Stimulated activated CD8-positive, alpha-beta memory T cell treated with anti-CD3 and anti-CD28 coated beads, Interleukin-12 subunit alpha, Interleukin-12 subunit beta, amount 100 ng/mL, for 24 hours (primary cell): ENCODE measurements around the gene ZNF136.

Experiments
- DNase-seq: peaks from one replicate; pipeline ENCODE4 v3.0.0-alpha.2; 2020; ENCODE audit errors: extremely low read depth

Gene ZNF136

GRCh38 chr19:12162882-12163806, at the start of gene ZNF136:
ZNF136 (plus strand) TSS chr19:12163096; CDS start chr19:12163204, 108 bp downstream.
- peak; percentile 87 for DNase-seq

- no peak for DNase-seq
Measured at GRCh38 chr19:12113121-12113520, 49.8 kb upstream of the ZNF136 start.

GRCh38 chr19:12117201-12117970, 45.5 kb upstream of the ZNF136 start:
- no peak for DNase-seq

- no peak for DNase-seq
Measured at GRCh38 chr19:12126707-12127106, 36.2 kb upstream of the ZNF136 start.

GRCh38 chr19:12133069-12133468, 29.8 kb upstream of the ZNF136 start:
- no peak for DNase-seq

- DNase-seq = no peak
Measured at GRCh38 chr19:12137221-12137940, 25.5 kb upstream of the ZNF136 start.

GRCh38 chr19:12139269-12139668, 23.6 kb upstream of the ZNF136 start:
- no peak for DNase-seq

GRCh38 chr19:12139885-12140544, 22.9 kb upstream of the ZNF136 start, which contains the start of gene ZNF20:
ZNF20 (minus strand) TSS chr19:12140350; CDS start chr19:12140182, 168 bp downstream.
- DNase-seq = peak; percentile 83

- DNase-seq = peak; percentile 57
Measured at GRCh38 chr19:12140545-12141404, 22.1 kb upstream of the ZNF136 start.

- DNase-seq = no peak
Measured at GRCh38 chr19:12141405-12141736, 21.5 kb upstream of the ZNF136 start.

- no peak for DNase-seq
Measured at GRCh38 chr19:12145348-12145747, 17.5 kb upstream of the ZNF136 start.

GRCh38 chr19:12155324-12155860, 7.5 kb upstream of the ZNF136 start:
- no peak for DNase-seq

GRCh38 chr19:12156223-12157058, 6.5 kb upstream of the ZNF136 start, which contains the start of gene ZNF625:
ZNF625 (minus strand) TSS chr19:12156734; CDS start chr19:12156558, 176 bp downstream.
- DNase-seq = no peak

- DNase-seq = no peak
Measured at GRCh38 chr19:12159773-12160414, 3.0 kb upstream of the ZNF136 start.

- no peak for DNase-seq
Measured at GRCh38 chr19:12162513-12162881, 399 bp upstream of the ZNF136 start.

GRCh38 chr19:12163826-12164225, 930 bp downstream of the ZNF136 start:
- no peak for DNase-seq

- DNase-seq = no peak
Measured at GRCh38 chr19:12166626-12167025, 3.7 kb downstream of the ZNF136 start.

GRCh38 chr19:12180377-12180776, 17.5 kb downstream of the ZNF136 start:
- DNase-seq = no peak

- no peak for DNase-seq
Measured at GRCh38 chr19:12187625-12188024, 24.7 kb downstream of the ZNF136 start.
